Activated T-helper 9 cell treated with anti-CD3 and anti-CD28 coated beads, Interleukin-2, amount 50 U/mL, for 16 hours (primary cell): ENCODE results near the gene COL20A1.

Source experiments
- DNase-seq: peaks from one replicate; pipeline ENCODE4 v3.0.0-alpha.2; 2020; ENCODE audit warnings: low read depth

The COL20A1 gene

DNA sequence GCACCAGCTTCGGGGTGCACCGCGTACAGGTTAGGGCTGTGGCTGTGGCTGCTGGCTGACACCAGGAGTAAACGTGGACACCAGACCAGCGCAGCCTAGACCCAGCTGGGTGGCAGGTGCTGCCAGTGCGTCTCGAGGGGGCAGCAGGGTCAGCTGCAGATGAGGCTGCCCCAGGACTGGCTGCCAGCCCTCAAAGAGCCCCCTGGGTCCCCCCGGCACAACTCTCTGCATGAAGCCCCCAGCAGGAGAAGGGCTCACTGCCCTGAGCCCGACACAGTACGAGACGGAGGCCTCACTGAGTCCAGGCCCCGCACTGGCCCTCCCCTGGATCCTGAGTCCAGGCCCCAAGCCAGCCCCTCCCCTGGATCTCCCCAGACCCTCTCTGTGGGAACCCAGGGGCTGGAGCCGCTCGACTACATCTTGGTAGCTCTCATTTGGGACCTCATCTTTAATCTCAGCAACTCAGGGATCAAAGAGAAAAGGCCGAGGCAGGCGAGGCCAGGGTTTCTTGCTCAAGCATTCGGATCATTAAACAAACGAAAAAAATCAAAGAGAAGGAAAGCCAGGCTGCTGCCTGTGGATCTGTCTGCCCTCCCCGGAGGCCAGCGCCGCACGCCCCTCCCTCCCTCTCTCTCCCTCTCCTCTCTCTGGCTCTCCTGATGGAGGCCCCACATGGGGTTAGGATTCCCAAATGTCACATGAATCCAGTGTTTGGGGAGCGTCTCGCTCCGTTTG lies 31.8 kb upstream of the COL20A1 start:
- no peak for DNase-seq

GRCh38 chr20:63261795-63262528 lies 31.0 kb upstream of the COL20A1 start:
- no peak for DNase-seq

- no peak for DNase-seq
These were observed 30.1 kb upstream of the COL20A1 start for GRCh38 chr20:63262836-63263235.

DNA sequence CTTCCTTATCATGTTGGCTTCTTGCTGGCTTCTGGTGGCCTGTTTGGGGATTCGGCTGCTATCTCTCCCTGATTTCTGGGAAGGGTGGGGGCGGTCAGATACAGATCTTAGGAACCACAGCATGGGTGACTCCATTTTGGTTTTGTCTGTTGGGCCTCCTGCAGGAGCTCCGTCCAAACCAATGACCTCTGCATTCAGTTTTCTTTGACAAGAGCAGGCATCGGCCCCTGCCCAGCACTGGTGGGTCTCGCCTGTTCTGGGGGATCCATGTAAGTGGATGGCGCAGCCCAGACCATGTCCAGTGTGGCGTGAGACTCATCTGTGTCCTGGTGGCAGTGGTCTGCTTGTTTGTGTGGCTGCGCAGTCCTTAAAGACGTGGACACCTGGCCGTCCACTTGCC lies 29.0 kb upstream of the COL20A1 start:
- no peak for DNase-seq

- DNase-seq, result no peak
These were observed 28.5 kb upstream of the COL20A1 start for GRCh38 chr20:63264519-63264918.

GRCh38 chr20:63265891-63266515 lies 27.0 kb upstream of the COL20A1 start:
- DNase-seq, result no peak

DNA sequence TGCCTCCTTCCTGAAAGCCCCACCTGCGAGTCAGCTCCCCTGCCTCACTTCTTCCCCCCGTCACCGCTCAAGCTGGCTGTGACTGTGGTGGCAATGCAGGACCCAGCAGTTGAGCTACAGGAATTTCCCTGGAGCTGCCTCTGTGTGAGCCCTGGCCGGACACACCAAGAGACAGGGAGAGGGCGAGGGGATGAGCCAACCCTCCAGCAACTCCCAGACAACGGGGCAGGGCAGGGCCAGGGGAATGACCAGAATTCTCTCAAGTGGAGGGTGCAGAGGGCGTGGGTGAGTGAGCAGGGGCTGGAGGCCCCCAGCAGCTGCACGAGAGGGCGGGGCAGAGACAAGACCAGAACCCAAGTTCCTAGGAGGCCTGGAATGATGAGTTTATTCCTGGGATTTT lies 25.3 kb upstream of the COL20A1 start:
- DNase-seq, result no peak

- DNase-seq, result no peak
These were observed 24.7 kb upstream of the COL20A1 start for GRCh38 chr20:63268256-63268655.

DNA sequence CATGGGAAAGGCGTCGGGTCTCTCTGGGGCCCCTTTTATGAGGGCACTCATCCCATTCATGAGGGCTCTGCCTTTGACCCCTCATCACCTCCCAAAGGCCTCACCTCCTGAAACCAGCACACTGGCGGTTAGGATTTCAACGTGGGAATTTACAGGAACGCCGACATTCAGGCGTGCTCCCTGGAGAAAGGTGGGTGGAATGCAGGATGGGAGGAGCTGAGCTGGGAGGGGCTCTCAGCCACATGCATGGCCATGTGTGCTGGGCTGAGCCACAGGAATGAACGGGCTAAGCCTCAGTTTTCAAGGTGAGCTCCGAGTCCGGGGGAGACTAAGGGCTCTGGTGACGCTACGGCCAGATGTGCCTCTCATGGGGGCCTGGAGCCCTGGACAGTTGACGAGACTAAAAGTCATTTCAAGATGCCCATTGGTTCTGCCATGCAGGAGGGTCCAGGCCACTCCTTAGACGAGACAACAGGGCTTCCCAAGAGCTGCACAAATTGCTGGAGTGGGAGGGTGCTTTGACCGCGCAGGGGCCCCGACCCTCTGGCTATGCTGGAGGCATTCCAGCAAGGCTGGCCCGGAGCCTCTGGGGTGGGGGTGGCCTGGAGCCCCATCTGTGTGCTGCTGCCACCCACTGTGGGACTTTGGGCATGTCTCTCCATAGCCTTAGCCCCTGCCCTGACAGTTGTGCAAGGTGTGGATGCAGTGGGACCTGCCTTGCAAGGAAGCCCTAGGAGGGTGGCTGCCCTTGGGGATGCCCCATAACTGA lies 24.1 kb upstream of the COL20A1 start:
- no peak for DNase-seq

GRCh38 chr20:63269724-63270123 lies 23.3 kb upstream of the COL20A1 start:
- no peak for DNase-seq

DNA sequence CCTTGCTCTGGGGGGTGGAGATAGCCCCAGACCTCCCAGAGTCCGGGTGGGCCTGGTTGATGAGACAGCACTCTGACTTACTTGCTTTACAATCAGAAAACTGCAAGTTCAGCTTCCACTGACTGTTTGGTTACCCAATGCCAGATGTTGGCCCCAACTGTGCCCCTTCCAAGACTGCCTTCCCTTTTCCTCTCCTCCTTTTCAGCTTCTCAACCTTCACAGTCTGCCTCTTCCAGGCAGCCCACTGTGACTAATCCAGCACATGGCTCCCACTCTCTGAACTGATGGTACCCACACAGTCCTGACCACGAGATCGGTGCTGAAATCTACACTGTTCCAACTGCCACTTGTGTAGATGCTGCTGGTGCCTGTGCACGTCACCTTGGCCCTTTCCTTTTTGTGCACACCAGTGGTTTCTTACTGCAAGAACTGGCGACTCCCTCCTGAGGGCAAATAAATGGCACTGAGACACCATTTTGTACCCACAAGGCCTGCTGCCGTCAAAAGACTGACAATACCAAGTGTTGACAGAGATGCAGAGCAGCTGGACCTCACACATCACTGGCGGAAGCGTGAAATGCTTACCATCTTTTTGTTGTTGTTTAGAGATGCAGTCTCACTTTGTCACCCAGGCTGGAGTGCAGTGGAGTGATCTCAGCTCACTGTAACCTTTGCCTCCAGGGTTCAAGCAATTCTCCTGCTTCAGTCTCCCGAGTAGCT lies 22.2 kb upstream of the COL20A1 start:
- DNase-seq, result no peak

DNA sequence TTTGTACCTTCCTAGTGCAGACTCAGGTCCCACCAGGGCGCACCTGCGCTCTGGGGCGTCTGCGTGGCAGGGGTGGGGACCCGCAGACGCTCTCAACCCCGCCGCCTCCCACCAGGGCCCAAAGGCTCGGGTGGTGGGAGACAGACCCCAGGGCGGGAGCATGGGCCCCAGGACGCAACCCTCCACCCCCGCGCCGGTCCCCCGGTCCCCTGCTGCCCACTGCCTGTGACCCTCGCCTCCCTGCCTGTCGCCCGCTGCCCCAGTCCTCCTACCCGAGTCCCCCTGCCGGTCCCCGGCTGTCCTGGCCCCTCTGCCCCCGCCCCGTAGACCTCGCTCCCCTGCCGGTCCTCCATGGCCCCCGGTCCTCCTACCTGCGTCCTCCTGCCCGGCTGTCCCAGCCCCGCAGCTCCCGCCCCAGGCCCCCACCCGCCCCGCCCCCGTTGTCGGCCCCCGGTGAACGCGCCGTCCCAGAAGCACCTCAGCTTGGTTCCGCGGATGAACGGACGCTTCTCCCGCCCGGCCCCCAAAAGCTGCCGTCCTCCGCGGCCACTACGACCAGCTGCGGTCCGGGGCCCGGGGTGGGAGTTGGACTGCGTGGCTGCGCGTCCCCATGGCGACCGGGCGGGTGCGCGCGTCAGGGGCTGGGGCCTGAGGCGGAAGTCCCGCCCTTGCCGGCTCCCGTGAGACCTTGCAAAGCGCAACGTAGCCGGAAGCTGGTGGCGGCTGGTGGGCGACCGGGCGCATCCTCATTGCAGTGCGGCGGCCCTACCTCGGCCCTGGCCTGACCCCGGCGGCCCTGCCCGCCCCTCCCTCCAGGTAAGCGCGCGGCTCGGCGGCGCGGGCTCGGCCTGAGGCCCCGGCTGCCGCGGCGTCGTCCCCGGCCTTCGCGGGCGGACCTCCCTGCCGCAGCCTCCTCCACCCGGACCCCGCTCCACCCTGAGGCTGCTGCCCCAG lies 20.6 kb upstream of the COL20A1 start, which contains the start of gene ARFGAP1:
TSS of gene ARFGAP1 (plus strand) at position 709 of the 954 bp plus-strand sequence. CDS start 2,768 bp downstream, outside the sequence.
- DNase-seq, result peak; percentile 87

DNA sequence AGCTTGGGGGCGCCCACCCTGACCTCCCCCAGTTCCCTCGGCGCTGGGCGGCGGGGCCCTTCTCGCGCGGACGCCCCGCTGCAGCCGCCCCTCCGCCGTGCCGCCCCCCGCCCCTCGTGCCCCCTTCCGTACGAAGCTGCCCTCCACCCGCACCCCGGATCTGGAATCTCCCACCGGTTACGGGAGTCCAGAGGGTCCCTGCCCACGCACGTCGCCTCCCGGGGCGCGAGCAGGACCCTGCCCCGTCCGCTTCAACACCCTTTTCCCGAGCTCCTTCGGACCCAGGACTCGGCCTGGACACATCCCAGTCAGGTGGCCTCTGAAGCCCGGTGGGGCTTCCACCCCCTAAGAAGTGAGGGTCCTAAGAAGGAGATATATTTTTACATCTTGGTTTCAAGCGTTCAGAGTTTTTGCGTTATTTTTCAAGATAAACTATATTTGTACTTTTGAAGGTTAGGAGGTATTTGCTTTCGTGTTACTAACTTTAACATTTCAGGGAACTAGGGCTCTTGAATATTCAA lies 19.9 kb upstream of the COL20A1 start:
- no peak for DNase-seq

DNA sequence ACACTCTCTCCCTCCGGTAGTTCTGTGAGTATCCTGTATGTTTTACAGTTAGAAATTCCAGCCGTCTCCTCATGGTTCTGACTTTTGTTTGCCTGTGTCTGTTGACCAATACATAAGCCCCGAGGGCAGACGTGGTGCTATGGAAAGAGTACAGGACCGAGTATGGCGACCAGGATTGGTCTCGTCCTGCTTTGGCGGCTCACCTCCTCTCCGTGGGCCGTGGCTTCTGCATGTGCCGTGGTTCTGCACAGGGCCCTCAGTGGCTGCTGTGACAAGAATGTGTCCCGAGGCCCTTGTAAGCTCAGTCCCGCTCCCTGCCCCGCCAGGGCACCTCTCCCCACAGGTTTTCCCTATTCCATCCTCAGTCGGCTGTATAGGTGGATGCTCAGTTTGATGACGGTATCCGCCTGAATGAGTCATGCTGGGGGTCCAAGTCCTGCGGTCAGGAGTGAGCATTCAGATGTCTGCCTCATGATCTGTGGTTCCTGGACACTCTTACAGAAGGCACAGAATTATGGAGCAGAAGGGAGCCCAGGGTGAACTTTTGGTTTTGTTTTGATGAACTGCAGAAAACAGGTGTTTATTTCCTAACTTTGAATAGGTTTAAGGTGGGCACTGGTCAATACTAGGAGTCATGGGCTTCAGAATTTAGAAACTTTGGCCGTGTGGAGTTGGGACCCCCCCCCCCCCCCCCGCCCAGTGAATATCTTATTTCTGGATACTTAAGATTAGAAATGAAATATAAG lies 19.2 kb upstream of the COL20A1 start:
- DNase-seq, result no peak

DNA sequence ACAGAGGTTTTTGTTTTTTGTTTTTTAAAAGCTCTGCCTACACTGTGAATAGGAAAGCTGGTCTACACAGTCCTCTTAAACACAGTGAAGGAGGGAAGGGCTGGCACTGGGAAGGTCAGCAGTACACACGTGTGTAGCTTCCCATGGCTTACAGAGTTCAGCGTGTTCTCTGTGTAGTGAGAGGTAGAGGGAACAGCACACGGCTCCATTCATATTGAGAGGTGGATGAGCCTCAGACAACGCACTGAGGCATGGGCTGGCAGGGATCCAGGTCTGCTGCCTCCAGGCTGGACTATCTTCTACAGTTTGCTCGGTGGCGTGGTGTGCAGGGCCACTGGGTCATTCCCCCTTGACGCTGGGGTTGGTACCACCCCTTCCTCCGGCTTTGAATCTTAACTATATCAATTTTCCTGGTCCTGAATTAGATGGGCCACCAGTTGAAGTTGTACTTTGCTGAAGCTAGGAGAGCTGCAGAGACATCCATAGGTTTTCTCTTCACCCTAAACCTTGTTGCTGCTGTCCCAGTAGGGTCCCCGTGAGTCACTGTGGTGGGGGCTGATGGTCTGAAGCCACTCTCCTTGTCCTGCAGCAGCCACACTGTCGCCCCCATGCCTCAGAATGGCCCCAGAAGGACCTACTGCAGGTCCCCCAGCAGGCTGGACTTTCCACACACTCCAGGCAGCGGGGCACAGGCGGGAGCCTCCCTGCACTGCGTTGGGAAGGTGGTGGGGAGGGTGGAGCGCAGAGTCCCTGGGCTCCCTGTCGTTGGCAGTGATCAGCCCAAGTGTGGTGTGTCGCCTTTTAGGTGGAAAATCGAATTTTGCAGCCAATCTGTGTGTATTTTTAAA lies 18.4 kb upstream of the COL20A1 start:
- no peak for DNase-seq

DNA sequence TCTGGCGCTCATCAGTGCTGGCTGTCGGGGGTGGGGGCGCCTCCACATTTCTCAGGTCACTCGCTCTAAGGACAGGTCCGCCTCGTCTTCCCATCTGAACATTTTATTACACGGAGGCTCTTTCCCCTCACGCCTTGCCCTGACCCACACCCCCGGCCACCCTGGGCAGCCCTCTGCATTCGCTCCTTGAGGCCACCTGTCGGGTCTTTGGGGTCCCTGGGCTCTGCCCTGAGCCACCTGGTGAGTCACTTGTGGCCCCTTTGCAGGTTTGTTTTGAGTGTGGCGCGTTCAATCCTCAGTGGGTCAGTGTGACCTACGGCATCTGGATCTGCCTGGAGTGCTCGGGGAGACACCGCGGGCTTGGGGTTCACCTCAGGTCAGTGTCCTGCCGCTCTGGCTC lies 17.2 kb upstream of the COL20A1 start:
- DNase-seq, result no peak

DNA sequence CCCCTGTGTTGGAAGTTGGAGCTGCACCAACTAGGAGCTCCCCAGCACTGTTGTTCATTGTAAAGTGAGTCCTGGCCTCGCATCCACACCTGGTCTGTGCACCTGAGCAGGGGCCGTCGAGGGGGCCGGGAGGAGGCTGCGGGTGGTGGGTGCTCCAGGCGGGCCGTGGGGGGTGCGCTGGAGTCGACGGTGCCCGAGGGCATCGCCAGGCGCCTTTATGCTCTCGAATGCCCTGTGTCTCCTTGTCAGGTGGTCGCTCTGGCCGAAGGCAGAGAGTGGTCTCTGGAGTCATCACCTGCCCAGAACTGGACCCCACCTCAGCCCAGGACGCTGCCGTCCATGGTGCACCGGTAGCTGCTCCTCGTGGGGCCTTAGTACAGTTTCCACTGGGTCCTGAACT lies 16.0 kb upstream of the COL20A1 start:
- no peak for DNase-seq

DNA sequence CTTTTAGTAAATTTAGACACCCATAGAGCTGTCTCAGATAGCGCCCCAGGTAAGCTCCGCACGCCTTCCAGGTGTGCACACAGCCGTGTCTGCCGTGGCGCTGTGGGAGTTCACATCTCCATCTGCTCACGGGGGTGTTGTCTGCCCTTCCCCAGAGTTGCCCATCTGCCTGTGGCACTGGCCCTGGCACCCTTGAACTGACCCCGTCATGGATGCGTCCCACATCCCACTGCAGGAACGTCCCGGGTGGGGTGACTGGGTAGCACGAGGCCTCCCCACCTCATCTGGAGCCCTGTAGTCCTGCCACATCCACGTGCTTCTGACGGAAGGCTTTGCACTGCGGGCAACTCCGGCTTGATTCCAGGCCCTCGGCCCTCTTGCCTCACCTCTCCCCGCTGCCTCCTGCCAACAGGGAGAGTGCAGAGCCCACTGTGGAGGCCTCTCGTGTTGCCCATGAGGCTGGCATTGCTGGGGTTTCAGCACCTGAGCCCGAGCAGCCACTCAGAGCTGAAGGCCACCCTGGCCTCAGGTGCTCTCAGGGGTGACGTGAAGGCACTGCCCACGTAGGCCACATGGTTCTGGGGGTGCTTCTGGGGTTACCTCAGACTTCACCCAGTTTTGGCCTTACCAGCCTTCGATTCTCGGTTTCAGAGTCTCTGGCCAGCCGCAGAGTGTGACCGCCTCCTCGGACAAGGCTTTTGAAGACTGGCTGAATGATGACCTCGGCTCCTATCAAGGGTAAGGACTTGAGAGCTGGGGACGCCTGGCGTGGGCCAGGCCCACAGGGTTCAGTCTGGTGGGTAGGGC lies 15.3 kb upstream of the COL20A1 start:
- no peak for DNase-seq
